AG04449 (cell line): ENCODE measurements around the gene GPR37L1.
"Not testable (repeated sequence)": the region's sequence is repeated elsewhere in the genome, so short reads cannot be mapped to it uniquely, and the experiment has no call there.

ENCODE experiments used
- CTCF ChIA-PET: fragments of 350-600 bp; formaldehyde crosslinking; extraction: SDS; loops from one replicate; lab custom pipeline; 2021; ENCODE audit warnings: antibody characterized with exemption; lab: Yijun Ruan, JAX
- POLR2A ChIA-PET: fragments of 400-600, 350-600 bp; formaldehyde crosslinking; extraction: SDS; loops from one replicate; lab custom pipeline; 2020; ENCODE audit warnings: antibody characterized with exemption, inconsistent platforms; lab: Yijun Ruan, JAX
- DNase-seq: peaks from one replicate; pipeline ENCODE4 v3.0.0-alpha.2; 2010; ENCODE audit warnings: low read depth, low spot score
- H3K4me3 ChIP-seq: 2 replicates; pipeline ENCODE4 v1.5.1; 2011; ENCODE audit warnings: low read depth, mild to moderate bottlenecking, control low read depth, low read length
- TF ChIP-seq, protein P1 (sequence below): IDR thresholded peaks from one replicate; pipeline ENCODE4 v1.5.1; 2011; ENCODE audit warnings: mild to moderate bottlenecking, moderate library complexity, low read length, control low read depth, inconsistent platforms; ENCODE audit not compliant: insufficient read depth; ENCODE audit errors: missing control alignments

The GPR37L1 gene

DNA sequence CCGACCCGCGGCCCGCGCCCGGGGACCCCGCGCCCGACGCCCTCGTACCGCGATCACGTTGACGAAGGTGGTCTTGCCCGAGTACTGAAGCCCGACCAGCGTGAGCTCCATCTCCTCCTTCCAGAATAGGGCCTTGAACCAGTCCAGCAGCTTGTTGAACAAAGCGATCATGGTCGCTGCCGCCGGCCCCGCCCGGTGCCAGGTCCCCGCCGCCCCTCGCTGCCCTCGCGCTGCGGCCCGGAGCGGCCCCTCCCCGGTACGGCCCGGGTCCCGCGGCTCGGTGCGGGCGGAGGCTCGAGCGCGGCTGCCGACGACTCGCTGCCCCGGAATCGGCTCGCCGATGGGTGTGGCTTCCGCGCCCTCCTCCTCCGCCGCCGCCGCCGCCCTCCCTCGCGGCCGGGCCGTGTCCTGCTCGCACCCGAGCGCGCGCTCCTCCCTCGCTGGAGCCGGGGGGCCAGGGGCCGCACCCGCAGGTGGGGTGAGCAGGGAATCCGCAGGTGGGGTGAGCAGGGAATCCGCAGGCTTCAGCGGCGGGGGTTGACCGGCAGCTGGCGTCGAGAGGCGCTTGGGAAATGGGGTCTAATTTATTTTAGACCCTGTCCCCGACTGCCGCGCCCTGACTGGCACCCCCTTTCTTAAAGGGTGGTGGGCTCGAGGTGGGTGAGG is 21.8 kb downstream of the GPR37L1 start, which contains the start of gene ARL8A:
Gene ARL8A, minus strand, starts transcription at position 336 of the 666 bp plus-strand sequence. Its CDS starts 165 bp downstream, at position 171.
- DNase-seq = no peak
- H3K4me3 ChIP-seq = peak within 1 kb of the TSS; percentile 76
- ChIA-PET POLR2A (interaction anchor here (1.2 kb wide), 1 partner anchor 10 kb away, joined by 3 read pairs; no protein-coding TSS in a partner anchor), CTCF (interaction anchor here (1.0 to 3.1 kb wide), 2 partner anchors 9 to 11 kb away, joined by 6 to 16 read pairs; no protein-coding TSS in a partner anchor)
- TF ChIP-seq, protein P1, sequence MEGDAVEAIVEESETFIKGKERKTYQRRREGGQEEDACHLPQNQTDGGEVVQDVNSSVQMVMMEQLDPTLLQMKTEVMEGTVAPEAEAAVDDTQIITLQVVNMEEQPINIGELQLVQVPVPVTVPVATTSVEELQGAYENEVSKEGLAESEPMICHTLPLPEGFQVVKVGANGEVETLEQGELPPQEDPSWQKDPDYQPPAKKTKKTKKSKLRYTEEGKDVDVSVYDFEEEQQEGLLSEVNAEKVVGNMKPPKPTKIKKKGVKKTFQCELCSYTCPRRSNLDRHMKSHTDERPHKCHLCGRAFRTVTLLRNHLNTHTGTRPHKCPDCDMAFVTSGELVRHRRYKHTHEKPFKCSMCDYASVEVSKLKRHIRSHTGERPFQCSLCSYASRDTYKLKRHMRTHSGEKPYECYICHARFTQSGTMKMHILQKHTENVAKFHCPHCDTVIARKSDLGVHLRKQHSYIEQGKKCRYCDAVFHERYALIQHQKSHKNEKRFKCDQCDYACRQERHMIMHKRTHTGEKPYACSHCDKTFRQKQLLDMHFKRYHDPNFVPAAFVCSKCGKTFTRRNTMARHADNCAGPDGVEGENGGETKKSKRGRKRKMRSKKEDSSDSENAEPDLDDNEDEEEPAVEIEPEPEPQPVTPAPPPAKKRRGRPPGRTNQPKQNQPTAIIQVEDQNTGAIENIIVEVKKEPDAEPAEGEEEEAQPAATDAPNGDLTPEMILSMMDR = no peak

GRCh38 chr1:202145068-202145743 is 22.5 kb downstream of the GPR37L1 start:
- TF ChIP-seq, protein P1 = no peak
- peak overlapping the region; percentile 76 for H3K4me3 ChIP-seq
- CTCF ChIA-PET = interaction anchor here (1.6 to 3.1 kb wide), 3 partner anchors 10 kb away, joined by 7 to 21 read pairs (median 16); no protein-coding TSS in a partner anchor
- no peak for DNase-seq
- POLR2A ChIA-PET = no interaction called here

GRCh38 chr1:202145744-202146140 is 23.0 kb downstream of the GPR37L1 start:
- H3K4me3 ChIP-seq, POLR2A ChIA-PET, DNase-seq: not testable (repeated sequence)
- CTCF ChIA-PET = interaction anchor here (1.6 to 3.1 kb wide), 2 partner anchors 9 to 11 kb away, joined by 7 to 21 read pairs; no protein-coding TSS in a partner anchor

GRCh38 chr1:202146279-202146678 is 23.6 kb downstream of the GPR37L1 start:
- no peak for DNase-seq
- H3K4me3 ChIP-seq = no peak overlapping the region
- POLR2A ChIA-PET = no interaction called here
- CTCF ChIA-PET = interaction anchor here (1.0 to 3.1 kb wide), 3 partner anchors 8 to 131 kb away, joined by 3 to 21 read pairs (median 7); no protein-coding TSS in a partner anchor
- TF ChIP-seq, protein P1 = no peak

DNA sequence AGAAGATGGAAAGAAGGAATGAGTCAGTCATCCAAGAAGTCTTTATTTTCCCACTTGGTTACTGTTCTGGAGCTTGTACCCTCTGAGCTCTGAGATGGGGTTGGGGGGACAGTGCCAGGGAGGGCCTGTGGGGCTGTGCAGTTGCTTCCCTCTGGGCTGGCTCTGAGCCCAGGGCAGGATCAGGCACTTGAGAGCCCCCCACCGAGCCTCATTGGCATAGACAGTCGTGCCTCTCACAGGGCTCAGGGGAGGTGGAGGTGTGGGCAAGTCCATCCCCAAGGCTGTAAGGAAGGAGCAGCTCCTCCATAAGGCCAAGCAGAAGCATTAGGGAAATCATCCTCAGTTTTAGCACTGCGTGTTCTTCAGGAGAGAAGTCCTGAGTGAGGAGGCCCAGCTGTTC is 24.3 kb downstream of the GPR37L1 start:
- TF ChIP-seq, protein P1 = no peak
- ChIA-PET CTCF (interaction anchor here (1.0 to 3.1 kb wide), 4 partner anchors 8 to 132 kb away, joined by 3 to 21 read pairs (median 6); no protein-coding TSS in a partner anchor), POLR2A (interaction anchor here (0.6 kb wide), 1 partner anchor 264 kb away, joined by 4 read pairs; no protein-coding TSS in a partner anchor)
- DNase-seq = no peak
- H3K4me3 ChIP-seq = no peak overlapping the region

DNA sequence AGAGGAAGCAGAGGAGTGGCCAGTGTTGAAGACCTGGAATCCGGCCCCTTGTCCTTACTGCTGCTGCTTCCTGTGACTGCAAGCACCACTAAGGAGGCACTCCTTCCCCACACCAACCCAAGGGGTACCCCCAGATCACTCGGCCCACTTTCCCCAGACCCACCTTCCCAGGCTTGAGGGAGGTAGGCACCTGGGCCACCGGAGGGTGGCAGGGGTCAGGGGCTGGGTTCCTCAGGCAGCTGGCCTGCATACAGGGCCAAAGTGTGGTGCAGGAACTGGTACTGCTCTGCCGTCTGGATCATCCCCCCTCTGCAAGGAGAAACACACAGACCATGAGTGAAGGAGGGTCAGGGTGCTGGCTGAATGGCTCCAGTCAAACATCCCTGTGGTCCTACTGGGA is 25.7 kb downstream of the GPR37L1 start:
- DNase-seq = no peak
- ChIA-PET CTCF (interaction anchor here (1.2 kb wide), 1 partner anchor 45 kb away, joined by 3 read pairs; the partner anchor contains the start of gene LGR6), POLR2A (no interaction called here)
- H3K4me3 ChIP-seq = no peak overlapping the region
- TF ChIP-seq, protein P1 = no peak
